CD4-positive, alpha-beta T cell (primary cell): ENCODE measurements around the gene CLCNKA. TPM values are rescaled to one million over a fixed set of nuclear protein-coding genes. Genes with fewer than 3 reads are reported as not detected.
A peak's percentile ranks its signal among the peaks of the same experiment; 100 is the strongest.
"Not testable (repeated sequence)": the region's sequence is repeated elsewhere in the genome, so short reads cannot be mapped to it uniquely, and the experiment has no call there.

ENCODE experiments used
- ATAC-seq: fragments of 200-7000 bp; cut with Tn5 transposase; one replicate; pipeline ENCODE4 v1.10.0; 2022; ENCODE audit warnings: mild to moderate bottlenecking; ENCODE audit not compliant: poor library complexity
- CTCF ChIA-PET: fragments of 350-600 bp; sonication (Branson Sonifier 250); formaldehyde crosslinking; loops from one replicate; lab custom pipeline; 2021; ENCODE audit warnings: antibody characterized with exemption, inconsistent platforms; lab: Charles Lee
- POLR2A ChIA-PET: fragments of 350-600 bp; sonication (Branson Sonifier 250); formaldehyde crosslinking; loops from one replicate; lab custom pipeline; 2021; ENCODE audit warnings: antibody characterized with exemption, inconsistent platforms; lab: Charles Lee
- DNase-seq, 14 experiments: peaks; one replicate each; pipeline ENCODE4 v3.0.0-alpha.2; 2013 to 2020; ENCODE audit warnings: mixed read lengths in 2 of 14
- H3K27ac ChIP-seq, 2 donors: one replicate each; pipeline versions ENCODE4 v1.5.1 to v1.7.0; 2013; ENCODE audit warnings: low read length in 2 of 2, low read depth in 1 of 2, mild to moderate bottlenecking in 1 of 2
- H3K27me3 ChIP-seq, 2 experiments: 1 replicate in 1 of 2; 2 replicates in 1 of 2; pipeline versions ENCODE4 v1.6.1 to v1.7.0; 2013; ENCODE audit warnings: low read length in 2 of 2, control low read depth in 1 of 2, mild to moderate bottlenecking in 1 of 2, moderate library complexity in 1 of 2; ENCODE audit not compliant: insufficient read depth in 2 of 2, control insufficient read depth in 1 of 2
- H3K36me3 ChIP-seq: one replicate; pipeline ENCODE4 v1.6.1; 2013; ENCODE audit warnings: low read length, control low read depth; ENCODE audit not compliant: insufficient read depth
- H3K4me1 ChIP-seq: one replicate; pipeline ENCODE4 v1.6.1; 2013; ENCODE audit warnings: low read length, control low read depth; ENCODE audit not compliant: insufficient read depth
- H3K4me3 ChIP-seq: one replicate; pipeline ENCODE4 v1.5.1; 2013; ENCODE audit warnings: mild to moderate bottlenecking, low read length, moderate library complexity
- H3K9me3 ChIP-seq, 2 experiments: 1 replicate in 1 of 2; 2 replicates in 1 of 2; pipeline versions ENCODE4 v1.6.1 to v1.7.0; 2013; ENCODE audit warnings: low read length in 2 of 2, mild to moderate bottlenecking in 2 of 2, control low read depth in 1 of 2, moderate library complexity in 1 of 2; ENCODE audit not compliant: control insufficient read depth in 1 of 2, insufficient read depth in 1 of 2
- H3K27ac Mint-ChIP-seq: one replicate; pipeline ENCODE4 v1.8.0; 2020; ENCODE audit warnings: mixed read lengths
- H3K27me3 Mint-ChIP-seq: one replicate; pipeline ENCODE4 v1.8.0; 2021; ENCODE audit warnings: mixed read lengths
- H3K36me3 Mint-ChIP-seq: one replicate; pipeline ENCODE4 v1.8.0; 2021; ENCODE audit warnings: low read depth, mixed read lengths
- H3K4me1 Mint-ChIP-seq: one replicate; pipeline ENCODE4 v1.8.0; 2021; ENCODE audit warnings: low read depth, mixed read lengths
- H3K4me3 Mint-ChIP-seq: one replicate; pipeline ENCODE4 v1.8.0; 2020; ENCODE audit warnings: mild to moderate bottlenecking, mixed read lengths
- H3K9me3 Mint-ChIP-seq: one replicate; pipeline ENCODE4 v1.8.0; 2020; ENCODE audit warnings: mixed read lengths
- CTCF ChIP-seq: fragments of 200-600 bp; IDR thresholded peaks from one replicate; pipeline ENCODE4 v1.8.0; 2022; ENCODE audit warnings: antibody characterized with exemption, mild to moderate bottlenecking
- intact Hi-C, 2 experiments: fragments of 100-400 bp; cut with DNase I in 1 of 2; cut with micrococcal nuclease in 1 of 2; formaldehyde crosslinking; loops; one replicate each; pipeline versions ENCODE4 v1.15.1 to v1.9.0; 2023 to 2025; cut with DNase I, micrococcal nuclease
- total RNA-seq, 174 experiments: library from RNA in 2 of 174; stranded (reverse) in 2 of 174; gene quantifications; one replicate each; pipeline ENCODE4 v1.2.3 and lab custom pipeline; 2021 to 2026

The CLCNKA gene
- total RNA-seq, 2 experiments from 2014 or later = not detected

- H3K4me1 Mint-ChIP-seq = no peaks in the 10 kb centered on the region
- Histone ChIP-seq H3K4me1 (peaks cover 11% of the 10 kb centered on the region), H3K27ac (no peak overlapping the region), H3K4me3 (peak overlapping the region; percentile 17), H3K27me3 (peaks cover 14 to 19% of the 10 kb centered on the region in 2 experiments), H3K36me3 (no peaks in the 10 kb centered on the region), H3K9me3 (peaks cover 0 to 9% of the 10 kb centered on the region in 2 experiments)
- peaks cover 35% of the 10 kb centered on the region for H3K27me3 Mint-ChIP-seq
- H3K4me3 Mint-ChIP-seq = no peak overlapping the region
- intact Hi-C loops = no loop called here
- H3K9me3 Mint-ChIP-seq = no peaks in the 10 kb centered on the region
- H3K36me3 Mint-ChIP-seq = no peaks in the 10 kb centered on the region
- no peak overlapping the region for H3K27ac Mint-ChIP-seq
- ChIA-PET CTCF (no interaction called here), POLR2A (no interaction called here)
- DNase-seq = peak in 12 of 14 experiments; percentile 12 to 63 (median 36)
- peak; percentile 85 for ATAC-seq
- no peak for TF ChIP-seq CTCF
Observed at GRCh38 chr1:16026723-16027484, 5.1 kb downstream of the CLCNKA start.

- Mint-ChIP-seq H3K9me3 (no peaks in the 10 kb centered on the region), H3K27me3 (peaks cover 39% of the 10 kb centered on the region), H3K36me3 (no peaks in the 10 kb centered on the region), H3K27ac (no peak overlapping the region), H3K4me1 (no peaks in the 10 kb centered on the region), H3K4me3 (peak overlapping the region; percentile 58)
- ATAC-seq (no peak), DNase-seq (no peak)
- POLR2A ChIA-PET = no interaction called here
- CTCF ChIA-PET = no interaction called here
- no peak for TF ChIP-seq CTCF
- Histone ChIP-seq H3K9me3 (peaks cover 0 to 9% of the 10 kb centered on the region in 2 experiments), H3K27me3 (peaks cover 14 to 19% of the 10 kb centered on the region in 2 experiments), H3K36me3 (no peaks in the 10 kb centered on the region), H3K4me3 (no peak overlapping the region), H3K4me1 (peaks cover 11% of the 10 kb centered on the region), H3K27ac (no peak overlapping the region)
- intact Hi-C loops = no loop called here
Observed at GRCh38 chr1:16028237-16029002, 6.6 kb downstream of the CLCNKA start.

- H3K36me3 Mint-ChIP-seq, H3K27ac ChIP-seq, intact Hi-C loops, H3K4me3 Mint-ChIP-seq, H3K27ac Mint-ChIP-seq, H3K36me3 ChIP-seq, H3K9me3 Mint-ChIP-seq, H3K4me1 Mint-ChIP-seq, ATAC-seq, DNase-seq, H3K9me3 ChIP-seq, POLR2A ChIA-PET, H3K4me3 ChIP-seq: not testable (repeated sequence)
- CTCF ChIA-PET = interaction anchor here (0.6 kb wide), 1 partner anchor 195 kb away, joined by 6 read pairs; no protein-coding TSS in a partner anchor
- Histone ChIP-seq H3K4me1 (peaks cover 11% of the 10 kb centered on the region), H3K27me3 (peaks cover 14 to 19% of the 10 kb centered on the region in 2 experiments)
- H3K27me3 Mint-ChIP-seq = peaks cover 38% of the 10 kb centered on the region
Observed at GRCh38 chr1:16029003-16029268, 7.1 kb downstream of the CLCNKA start.
